Activated T-cell treated with anti-CD3 and anti-CD28 coated beads, Interleukin-2, amount 50 U/mL, for 72 hours (primary cell): ENCODE data around the gene TENM3. TPM values are rescaled to one million over a fixed set of nuclear protein-coding genes. Genes with fewer than 3 reads are reported as not detected.

Experiments used
- ATAC-seq, 2 donors: fragments of 150-1000 bp; cut with Tn5 transposase; replicated peaks in 1 of 2; 2 replicates each; pipeline ENCODE4 v1.10.0; 2021; ENCODE audit warnings: moderate library complexity in 2 of 2, mild to moderate bottlenecking in 1 of 2
- DNase-seq, 2 donors: peaks; one replicate each; pipeline ENCODE4 v3.0.0; 2021 to 2022; ENCODE audit warnings: mixed read lengths in 1 of 2
- H3K27ac Mint-ChIP-seq: one replicate; pipeline ENCODE4 v1.8.0; 2022; ENCODE audit warnings: mild to moderate bottlenecking, moderate library complexity, mixed read lengths
- H3K27me3 Mint-ChIP-seq: one replicate; pipeline ENCODE4 v1.8.0; 2022; ENCODE audit warnings: low read depth, mixed read lengths
- H3K36me3 Mint-ChIP-seq, 2 donors: one replicate each; pipeline ENCODE4 v1.8.0; 2022; ENCODE audit warnings: mixed read lengths in 2 of 2, mild to moderate bottlenecking in 1 of 2; ENCODE audit not compliant: insufficient read depth in 2 of 2
- H3K4me1 Mint-ChIP-seq: one replicate; pipeline ENCODE4 v1.8.0; 2022; ENCODE audit warnings: low read depth, mixed read lengths
- H3K4me3 Mint-ChIP-seq, 2 donors: one replicate each; pipeline ENCODE4 v1.8.0; 2022; ENCODE audit warnings: mild to moderate bottlenecking in 2 of 2, mixed read lengths in 2 of 2, moderate library complexity in 2 of 2
- H3K9me3 Mint-ChIP-seq, 2 donors: one replicate each; pipeline ENCODE4 v1.8.0; 2022; ENCODE audit warnings: mixed read lengths in 2 of 2
- total RNA-seq, 2 donors: library from RNA; stranded (reverse); gene quantifications; one replicate each; pipeline ENCODE4 v1.2.3, GENCODE V29; 2022

The TENM3 gene
- total RNA-seq, 2 donors from 2014 or later: 0.12 TPM; not detected in 1

- no peak overlapping the region for H3K27ac Mint-ChIP-seq
- no peaks in the 10 kb centered on the region for H3K27me3 Mint-ChIP-seq
- no peaks in the 10 kb centered on the region for H3K36me3 Mint-ChIP-seq
- no peak for DNase-seq
- H3K4me1 Mint-ChIP-seq: no peaks in the 10 kb centered on the region
- H3K9me3 Mint-ChIP-seq: no peaks in the 10 kb centered on the region
- no peak for ATAC-seq
- no peak overlapping the region for H3K4me3 Mint-ChIP-seq
Measured at GRCh38 chr4:182421753-182422152, 178.6 kb downstream of the TENM3 start.

DNA sequence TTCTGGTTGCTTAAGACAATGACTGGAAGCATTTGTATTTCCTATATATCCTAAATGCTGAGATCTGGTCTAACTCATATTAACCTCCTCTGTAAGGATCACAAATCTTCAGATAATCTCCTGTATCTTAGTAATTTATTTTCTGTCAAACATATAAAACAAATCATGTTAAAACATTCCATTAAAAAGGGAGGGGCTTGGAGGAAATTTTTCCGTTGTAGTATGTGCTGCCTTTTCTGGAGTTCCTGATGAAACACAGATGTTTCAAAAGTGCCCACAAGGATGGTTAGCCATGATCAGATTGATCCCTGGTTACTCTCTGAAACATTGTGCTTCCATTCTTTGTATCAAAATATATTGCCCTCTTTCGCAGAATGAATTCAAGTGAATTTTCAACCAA is 182.1 kb downstream of the TENM3 start:
- H3K27me3 Mint-ChIP-seq: peaks cover 7% of the 10 kb centered on the region

GRCh38 chr4:182426901-182427300 is 183.7 kb downstream of the TENM3 start:
- Mint-ChIP-seq H3K4me1 (no peaks in the 10 kb centered on the region), H3K27ac (no peak overlapping the region), H3K9me3 (no peaks in the 10 kb centered on the region), H3K4me3 (no peak overlapping the region), H3K36me3 (no peaks in the 10 kb centered on the region), H3K27me3 (peaks cover 10% of the 10 kb centered on the region)
- DNase-seq (no peak), ATAC-seq (no peak)

More for the DNA sequence above, 182.1 kb downstream of the TENM3 start:
- H3K36me3 Mint-ChIP-seq: no peaks in the 10 kb centered on the region
- H3K4me3 Mint-ChIP-seq: no peak overlapping the region
- no peak overlapping the region for H3K27ac Mint-ChIP-seq
- H3K9me3 Mint-ChIP-seq: no peaks in the 10 kb centered on the region
- no peaks in the 10 kb centered on the region for H3K4me1 Mint-ChIP-seq
- ATAC-seq (no peak), DNase-seq (no peak)

GRCh38 chr4:182427554-182427953 is 184.4 kb downstream of the TENM3 start:
- no peak overlapping the region for H3K4me3 Mint-ChIP-seq
- ATAC-seq (no peak), DNase-seq (no peak)
- no peaks in the 10 kb centered on the region for H3K36me3 Mint-ChIP-seq
- H3K9me3 Mint-ChIP-seq: no peaks in the 10 kb centered on the region
- H3K27me3 Mint-ChIP-seq: peaks cover 10% of the 10 kb centered on the region
- H3K27ac Mint-ChIP-seq: no peak overlapping the region
- no peaks in the 10 kb centered on the region for H3K4me1 Mint-ChIP-seq

DNA sequence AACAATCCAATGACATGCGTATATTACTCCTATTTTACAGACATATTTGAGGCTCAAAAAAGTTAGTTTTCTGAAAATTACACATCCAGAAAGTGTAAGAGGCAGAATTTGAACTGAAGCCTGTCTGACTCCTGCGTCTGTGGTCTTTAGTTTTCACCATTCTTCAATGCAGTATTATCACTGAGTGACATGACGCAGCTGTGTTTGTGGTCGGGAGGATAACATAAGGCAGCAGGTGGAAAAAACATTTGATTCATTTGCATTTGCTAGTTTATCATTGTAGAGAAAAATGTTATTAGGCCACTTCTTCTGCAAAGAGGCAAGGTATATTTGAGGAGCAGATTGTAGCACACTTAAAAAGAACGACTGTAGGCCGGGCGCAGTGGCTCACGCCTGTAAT is 186.7 kb downstream of the TENM3 start:
- ATAC-seq (no peak), DNase-seq (no peak)
- H3K27me3 Mint-ChIP-seq: peaks cover 19% of the 10 kb centered on the region
- H3K27ac Mint-ChIP-seq: no peak overlapping the region
- H3K4me1 Mint-ChIP-seq: no peaks in the 10 kb centered on the region
- H3K4me3 Mint-ChIP-seq: no peak overlapping the region
- H3K9me3 Mint-ChIP-seq: peaks cover 0 to 2% of the 10 kb centered on the region in 2 donors
- no peaks in the 10 kb centered on the region for H3K36me3 Mint-ChIP-seq

- ATAC-seq (no peak), DNase-seq (no peak)
- Mint-ChIP-seq H3K27ac (no peak overlapping the region), H3K4me3 (no peak overlapping the region), H3K36me3 (no peaks in the 10 kb centered on the region), H3K27me3 (peaks cover 19% of the 10 kb centered on the region), H3K9me3 (peaks cover 0 to 2% of the 10 kb centered on the region in 2 donors), H3K4me1 (no peaks in the 10 kb centered on the region)
Measured at GRCh38 chr4:182432819-182433218, 189.6 kb downstream of the TENM3 start.

DNA sequence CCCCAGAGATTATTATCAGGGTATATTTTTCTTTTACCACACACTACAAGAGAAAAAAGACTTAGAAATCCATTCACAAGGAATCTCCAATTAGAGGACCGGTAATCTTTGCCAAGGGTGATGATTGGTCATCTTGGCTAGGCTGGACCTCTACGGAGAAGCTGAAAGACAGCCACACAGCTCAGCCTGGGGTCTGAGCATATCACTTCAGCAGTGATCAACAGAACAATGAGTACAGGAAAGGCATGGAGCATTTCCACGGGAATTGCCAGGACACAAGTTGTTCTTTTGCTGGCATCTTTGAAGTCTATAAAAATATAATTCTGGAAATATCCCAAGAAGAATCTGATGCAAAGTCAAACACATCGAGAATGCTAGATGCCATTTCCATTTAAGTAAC is 191.5 kb downstream of the TENM3 start:
- H3K4me3 Mint-ChIP-seq: no peak overlapping the region
- H3K27ac Mint-ChIP-seq: no peak overlapping the region
- H3K27me3 Mint-ChIP-seq: peaks cover 21% of the 10 kb centered on the region
- no peaks in the 10 kb centered on the region for H3K36me3 Mint-ChIP-seq
- ATAC-seq (no peak), DNase-seq (no peak)
- H3K4me1 Mint-ChIP-seq: no peaks in the 10 kb centered on the region
- peaks cover 0 to 2% of the 10 kb centered on the region in 2 donors for H3K9me3 Mint-ChIP-seq

DNA sequence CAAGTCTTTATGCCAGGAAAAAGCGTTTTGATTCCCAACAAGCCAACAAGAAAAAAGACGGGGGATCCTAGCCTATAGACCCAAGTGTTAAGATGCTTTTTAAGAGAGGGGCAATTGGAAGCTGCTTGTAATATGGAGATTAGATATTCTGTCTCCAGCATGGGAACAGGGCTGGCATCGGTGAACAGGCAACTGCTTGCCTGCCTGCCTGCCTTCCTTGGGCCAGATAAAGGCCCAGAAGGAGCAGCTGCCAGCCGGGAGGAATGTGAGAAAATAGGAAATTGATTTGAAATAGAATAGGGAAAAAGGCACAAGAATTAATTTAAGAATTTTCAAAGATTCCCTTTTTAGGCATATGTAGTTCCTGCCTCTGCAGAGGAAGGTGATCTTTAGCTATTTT is 192.2 kb downstream of the TENM3 start:
- Mint-ChIP-seq H3K27ac (no peak overlapping the region), H3K4me1 (no peaks in the 10 kb centered on the region), H3K4me3 (no peak overlapping the region), H3K36me3 (no peaks in the 10 kb centered on the region), H3K27me3 (peaks cover 16% of the 10 kb centered on the region), H3K9me3 (peaks cover 0 to 2% of the 10 kb centered on the region in 2 donors)
- ATAC-seq (no peak), DNase-seq (no peak)

- Mint-ChIP-seq H3K9me3 (no peaks in the 10 kb centered on the region), H3K27ac (no peak overlapping the region), H3K4me1 (peaks cover 4% of the 10 kb centered on the region), H3K4me3 (no peak overlapping the region), H3K27me3 (peaks cover 45% of the 10 kb centered on the region), H3K36me3 (peaks cover 3 to 5% of the 10 kb centered on the region in 2 donors)
- DNase-seq (no peak), ATAC-seq (no peak)
Measured at GRCh38 chr4:182443070-182443469, 199.9 kb downstream of the TENM3 start.

- H3K27me3 Mint-ChIP-seq: peaks cover 75% of the 10 kb centered on the region
- peak overlapping the region; percentile 21 for H3K27ac Mint-ChIP-seq
- H3K4me1 Mint-ChIP-seq: peaks cover 20% of the 10 kb centered on the region
- no peaks in the 10 kb centered on the region for H3K9me3 Mint-ChIP-seq
- peaks cover 3 to 5% of the 10 kb centered on the region in 2 donors for H3K36me3 Mint-ChIP-seq
- ATAC-seq: no peak
- no peak for DNase-seq
- peak overlapping the region; percentile 52 to 74 for H3K4me3 Mint-ChIP-seq
Measured at GRCh38 chr4:182447767-182448280, 204.6 kb downstream of the TENM3 start.

DNA sequence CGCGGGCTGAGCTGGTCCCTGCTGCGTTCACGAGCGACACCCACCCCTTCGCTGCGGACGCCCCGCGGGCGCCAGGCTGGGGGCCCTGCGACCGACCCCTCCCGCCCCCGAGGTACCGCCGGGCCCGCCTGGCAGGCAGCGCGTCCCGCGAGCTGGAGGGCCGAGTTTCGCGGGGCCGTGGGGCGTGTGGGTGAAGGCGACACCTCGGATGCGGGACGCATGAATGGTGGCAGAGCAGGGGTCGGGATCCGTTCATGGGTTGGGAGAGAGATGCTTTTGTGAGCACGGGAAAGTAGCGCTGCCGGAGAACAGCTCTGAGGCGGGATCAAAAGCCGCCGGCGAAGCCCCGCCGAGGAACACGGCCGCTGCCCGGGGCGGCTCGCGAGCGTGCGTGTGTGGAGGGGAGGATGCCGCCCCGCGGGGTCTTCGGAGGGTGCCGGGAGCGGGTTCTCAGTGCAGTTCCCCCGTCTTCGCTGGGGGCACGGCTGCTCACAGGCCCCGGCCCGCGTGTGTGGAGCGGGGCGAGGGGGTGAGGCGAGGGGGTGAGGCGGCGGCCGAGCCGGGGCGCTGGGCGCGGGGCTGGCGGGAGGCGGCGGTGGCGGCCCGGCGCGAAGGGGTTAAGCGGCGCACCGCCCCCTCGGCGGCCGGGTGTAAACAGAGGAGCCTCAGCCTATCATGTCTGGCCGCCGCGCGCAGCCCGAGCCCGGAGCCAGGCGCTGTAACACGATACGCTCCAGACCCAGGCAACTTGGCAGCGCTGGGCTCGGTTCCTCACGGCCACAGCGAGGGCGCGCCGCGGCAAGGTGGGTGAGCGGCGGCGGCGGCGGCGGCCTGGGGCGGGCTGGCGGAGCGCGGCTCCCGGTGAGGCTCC is 205.3 kb downstream of the TENM3 start:
- H3K36me3 Mint-ChIP-seq: peaks cover 3 to 5% of the 10 kb centered on the region in 2 donors
- peaks cover 74% of the 10 kb centered on the region for H3K27me3 Mint-ChIP-seq
- ATAC-seq: peak; percentile 93 to 95
- no peaks in the 10 kb centered on the region for H3K9me3 Mint-ChIP-seq
- DNase-seq: peak; percentile 34 to 53
- peak overlapping the region; percentile 79 to 83 for H3K4me3 Mint-ChIP-seq
- peaks cover 20% of the 10 kb centered on the region for H3K4me1 Mint-ChIP-seq
- no peak overlapping the region for H3K27ac Mint-ChIP-seq

DNA sequence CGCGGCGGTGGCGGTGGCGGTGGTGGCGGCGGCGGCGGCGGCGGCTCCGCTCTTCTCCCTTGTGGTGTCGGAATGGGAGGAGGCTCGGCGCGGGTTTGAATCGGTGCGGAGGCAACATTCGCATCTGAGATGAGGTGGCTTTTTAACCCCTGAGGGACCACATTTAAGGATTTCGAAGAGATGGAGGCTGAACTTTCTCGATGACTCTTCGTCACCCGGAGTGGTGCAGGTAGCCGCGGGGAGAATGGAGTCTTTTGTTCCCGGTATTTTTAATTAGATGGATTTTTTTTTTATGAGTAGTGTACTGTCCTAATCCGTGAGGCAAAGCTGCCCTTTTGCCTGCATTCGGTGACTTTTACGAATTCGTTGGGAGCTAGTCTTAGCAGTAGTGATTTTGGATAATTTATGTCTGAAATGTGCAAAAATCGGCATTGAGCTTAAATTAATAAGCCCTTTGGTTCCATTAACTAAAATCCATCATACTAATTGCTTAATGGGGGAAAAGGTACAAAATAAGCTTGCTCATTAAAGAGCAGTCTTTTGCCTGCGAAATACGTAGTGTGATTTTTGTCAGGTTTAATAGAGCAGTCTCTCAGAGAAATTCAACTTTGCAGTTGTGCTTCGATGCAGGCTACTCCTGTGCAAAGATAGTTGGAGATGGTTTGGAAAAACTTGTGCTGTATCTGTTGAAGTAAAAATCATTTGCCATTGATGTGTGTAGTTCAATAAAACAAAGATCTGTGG is 206.2 kb downstream of the TENM3 start:
- peak in 1 of 2 donors; percentile 3 for ATAC-seq
- H3K4me3 Mint-ChIP-seq: peak overlapping the region; percentile 82 to 83
- peaks cover 20% of the 10 kb centered on the region for H3K4me1 Mint-ChIP-seq
- peaks cover 3 to 5% of the 10 kb centered on the region in 2 donors for H3K36me3 Mint-ChIP-seq
- no peaks in the 10 kb centered on the region for H3K9me3 Mint-ChIP-seq
- H3K27ac Mint-ChIP-seq: no peak overlapping the region
- DNase-seq: no peak
- peaks cover 77% of the 10 kb centered on the region for H3K27me3 Mint-ChIP-seq

DNA sequence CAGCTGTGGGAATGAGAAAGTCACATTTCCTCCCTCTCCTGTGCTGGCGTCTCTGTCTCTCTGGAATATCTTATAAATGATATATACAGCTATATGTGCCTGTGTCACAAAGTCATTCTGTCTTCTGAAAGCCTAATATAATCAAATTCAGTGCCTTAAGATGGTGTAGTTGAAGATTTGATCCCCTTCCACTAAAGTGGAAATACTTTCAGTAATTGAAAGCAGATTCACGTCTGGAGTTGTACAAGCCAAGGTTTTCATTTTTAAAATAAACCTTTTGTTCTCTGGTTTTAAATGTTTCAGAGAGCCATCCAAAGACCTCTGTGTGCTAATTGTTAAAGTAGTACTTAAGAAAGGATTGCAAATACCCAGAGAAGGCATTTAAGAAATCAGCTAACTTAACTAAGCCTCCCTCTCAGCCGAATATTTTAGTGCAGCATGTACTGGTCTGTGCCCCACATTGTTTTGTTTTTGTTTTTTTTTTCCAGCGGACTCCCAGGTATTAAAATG is 206.8 kb downstream of the TENM3 start:
- H3K9me3 Mint-ChIP-seq: no peaks in the 10 kb centered on the region
- peaks cover 3 to 5% of the 10 kb centered on the region in 2 donors for H3K36me3 Mint-ChIP-seq
- no peak for DNase-seq
- peaks cover 78% of the 10 kb centered on the region for H3K27me3 Mint-ChIP-seq
- H3K27ac Mint-ChIP-seq: no peak overlapping the region
- peaks cover 20% of the 10 kb centered on the region for H3K4me1 Mint-ChIP-seq
- ATAC-seq: no peak
- peak overlapping the region; percentile 82 to 83 for H3K4me3 Mint-ChIP-seq
